ENCODE results near the gene GPATCH8. TPM values are rescaled to one million over a fixed set of nuclear protein-coding genes. Genes with fewer than 3 reads are reported as not detected.

GPATCH8 gene
- total and polyA plus RNA-seq, 9 of the 15 experiments (the other 6 are each of a cell fraction or from before 2014, with no cell fraction given) = 10.6 to 29.6 (median 13.2) TPM

DNA sequence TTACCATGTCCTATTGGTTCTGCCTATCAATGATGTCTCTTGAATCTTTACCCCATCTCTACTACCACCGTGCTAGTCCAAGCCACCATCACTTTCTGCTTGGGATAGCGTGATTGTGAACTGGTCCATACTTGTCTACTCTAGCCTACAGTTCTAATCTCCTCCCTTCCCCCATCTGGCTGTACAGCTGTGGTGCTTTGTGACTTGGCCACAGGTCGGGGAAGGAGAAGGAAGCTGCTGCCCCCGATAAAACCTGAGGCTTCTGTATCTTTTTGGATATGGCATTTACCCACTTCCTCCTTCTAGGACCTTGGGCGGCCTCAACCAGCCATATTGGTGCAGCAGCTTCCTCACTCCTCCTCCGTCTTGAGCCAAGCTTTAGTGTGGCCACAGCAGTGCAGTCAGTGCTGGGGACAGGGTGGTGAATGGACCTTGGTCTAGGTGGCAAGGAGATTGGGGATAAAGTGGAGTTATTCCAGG, 113.4 kb downstream of the GPATCH8 start (continued):
- TF ChIP-seq, protein P1, sequence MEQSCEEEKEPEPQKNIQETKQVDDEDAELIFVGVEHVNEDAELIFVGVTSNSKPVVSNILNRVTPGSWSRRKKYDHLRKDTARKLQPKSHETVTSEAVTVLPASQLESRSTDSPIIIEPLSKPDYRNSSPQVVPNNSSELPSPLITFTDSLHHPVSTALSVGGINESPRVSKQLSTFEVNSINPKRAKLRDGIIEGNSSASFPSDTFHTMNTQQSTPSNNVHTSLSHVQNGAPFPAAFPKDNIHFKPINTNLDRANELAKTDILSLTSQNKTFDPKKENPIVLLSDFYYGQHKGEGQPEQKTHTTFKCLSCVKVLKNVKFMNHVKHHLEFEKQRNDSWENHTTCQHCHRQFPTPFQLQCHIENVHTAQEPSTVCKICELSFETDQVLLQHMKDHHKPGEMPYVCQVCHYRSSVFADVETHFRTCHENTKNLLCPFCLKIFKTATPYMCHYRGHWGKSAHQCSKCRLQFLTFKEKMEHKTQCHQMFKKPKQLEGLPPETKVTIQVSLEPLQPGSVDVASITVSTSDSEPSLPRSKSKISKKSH (CRISPR knock-in tag; IDR thresholded peaks at IDR 0.05) = no peak
- TF ChIP-seq RFX7 (CRISPR knock-in tag; IDR thresholded peaks at IDR 0.05) = no peak
- peak; percentile 78 to 82 for TF ChIP-seq RCOR1 (IDR thresholded peaks at IDR 0.05; ENCODE audit: borderline replicate concordance in 1 of 2, low read depth in 2 of 2, low read length in 2 of 2)
- TF ChIP-seq ZC3H11A (IDR thresholded peaks at IDR 0.05; ENCODE audit: low read depth, low read length) = no peak
- no peak for TF ChIP-seq MEIS2 (IDR thresholded peaks at IDR 0.05; ENCODE audit: partially characterized antibody)
- TF ChIP-seq SIN3A (IDR thresholded peaks at IDR 0.05; ENCODE audit: borderline replicate concordance in 2 of 2, control insufficient read depth in 1 of 2, low read depth in 2 of 2, low read length in 2 of 2) = 0 out of 4 replicates have a peak, but pooled peaks of 1 of the 2 experiments have one; percentile 54
- TF ChIP-seq, protein P2, sequence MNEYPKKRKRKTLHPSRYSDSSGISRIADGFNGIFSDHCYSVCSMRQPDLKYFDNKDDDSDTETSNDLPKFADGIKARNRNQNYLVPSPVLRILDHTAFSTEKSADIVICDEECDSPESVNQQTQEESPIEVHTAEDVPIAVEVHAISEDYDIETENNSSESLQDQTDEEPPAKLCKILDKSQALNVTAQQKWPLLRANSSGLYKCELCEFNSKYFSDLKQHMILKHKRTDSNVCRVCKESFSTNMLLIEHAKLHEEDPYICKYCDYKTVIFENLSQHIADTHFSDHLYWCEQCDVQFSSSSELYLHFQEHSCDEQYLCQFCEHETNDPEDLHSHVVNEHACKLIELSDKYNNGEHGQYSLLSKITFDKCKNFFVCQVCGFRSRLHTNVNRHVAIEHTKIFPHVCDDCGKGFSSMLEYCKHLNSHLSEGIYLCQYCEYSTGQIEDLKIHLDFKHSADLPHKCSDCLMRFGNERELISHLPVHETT (CRISPR knock-in tag; conservative IDR thresholded peaks at IDR 0.05 in 1 of 2, IDR thresholded peaks at IDR 0.05 in 1 of 2) = peak in 1 of 2 experiments; percentile 89; a peak in 2 of 4 replicates
- no peak for TF ChIP-seq RAD21 (CRISPR knock-in tag; conservative IDR thresholded peaks at IDR 0.05 in 1 of 2, IDR thresholded peaks at IDR 0.05 in 1 of 2)
- TF ChIP-seq, protein P3, sequence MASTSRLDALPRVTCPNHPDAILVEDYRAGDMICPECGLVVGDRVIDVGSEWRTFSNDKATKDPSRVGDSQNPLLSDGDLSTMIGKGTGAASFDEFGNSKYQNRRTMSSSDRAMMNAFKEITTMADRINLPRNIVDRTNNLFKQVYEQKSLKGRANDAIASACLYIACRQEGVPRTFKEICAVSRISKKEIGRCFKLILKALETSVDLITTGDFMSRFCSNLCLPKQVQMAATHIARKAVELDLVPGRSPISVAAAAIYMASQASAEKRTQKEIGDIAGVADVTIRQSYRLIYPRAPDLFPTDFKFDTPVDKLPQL (IDR thresholded peaks at IDR 0.05; ENCODE audit: extremely low read depth, insufficient read length) = no peak
- no peak for TF ChIP-seq ZNF408 (CRISPR knock-in tag; IDR thresholded peaks at IDR 0.05; ENCODE audit: low read depth)
- no peak for TF ChIP-seq RBM17 (IDR thresholded peaks at IDR 0.05; ENCODE audit: borderline replicate concordance, low read depth, low read length)
- no peak for TF ChIP-seq FOXJ3 (CRISPR knock-in tag; IDR thresholded peaks at IDR 0.05)
- TF ChIP-seq NR1H2 (CRISPR knock-in tag; IDR thresholded peaks at IDR 0.05) = no peak
- TF ChIP-seq, protein P4, sequence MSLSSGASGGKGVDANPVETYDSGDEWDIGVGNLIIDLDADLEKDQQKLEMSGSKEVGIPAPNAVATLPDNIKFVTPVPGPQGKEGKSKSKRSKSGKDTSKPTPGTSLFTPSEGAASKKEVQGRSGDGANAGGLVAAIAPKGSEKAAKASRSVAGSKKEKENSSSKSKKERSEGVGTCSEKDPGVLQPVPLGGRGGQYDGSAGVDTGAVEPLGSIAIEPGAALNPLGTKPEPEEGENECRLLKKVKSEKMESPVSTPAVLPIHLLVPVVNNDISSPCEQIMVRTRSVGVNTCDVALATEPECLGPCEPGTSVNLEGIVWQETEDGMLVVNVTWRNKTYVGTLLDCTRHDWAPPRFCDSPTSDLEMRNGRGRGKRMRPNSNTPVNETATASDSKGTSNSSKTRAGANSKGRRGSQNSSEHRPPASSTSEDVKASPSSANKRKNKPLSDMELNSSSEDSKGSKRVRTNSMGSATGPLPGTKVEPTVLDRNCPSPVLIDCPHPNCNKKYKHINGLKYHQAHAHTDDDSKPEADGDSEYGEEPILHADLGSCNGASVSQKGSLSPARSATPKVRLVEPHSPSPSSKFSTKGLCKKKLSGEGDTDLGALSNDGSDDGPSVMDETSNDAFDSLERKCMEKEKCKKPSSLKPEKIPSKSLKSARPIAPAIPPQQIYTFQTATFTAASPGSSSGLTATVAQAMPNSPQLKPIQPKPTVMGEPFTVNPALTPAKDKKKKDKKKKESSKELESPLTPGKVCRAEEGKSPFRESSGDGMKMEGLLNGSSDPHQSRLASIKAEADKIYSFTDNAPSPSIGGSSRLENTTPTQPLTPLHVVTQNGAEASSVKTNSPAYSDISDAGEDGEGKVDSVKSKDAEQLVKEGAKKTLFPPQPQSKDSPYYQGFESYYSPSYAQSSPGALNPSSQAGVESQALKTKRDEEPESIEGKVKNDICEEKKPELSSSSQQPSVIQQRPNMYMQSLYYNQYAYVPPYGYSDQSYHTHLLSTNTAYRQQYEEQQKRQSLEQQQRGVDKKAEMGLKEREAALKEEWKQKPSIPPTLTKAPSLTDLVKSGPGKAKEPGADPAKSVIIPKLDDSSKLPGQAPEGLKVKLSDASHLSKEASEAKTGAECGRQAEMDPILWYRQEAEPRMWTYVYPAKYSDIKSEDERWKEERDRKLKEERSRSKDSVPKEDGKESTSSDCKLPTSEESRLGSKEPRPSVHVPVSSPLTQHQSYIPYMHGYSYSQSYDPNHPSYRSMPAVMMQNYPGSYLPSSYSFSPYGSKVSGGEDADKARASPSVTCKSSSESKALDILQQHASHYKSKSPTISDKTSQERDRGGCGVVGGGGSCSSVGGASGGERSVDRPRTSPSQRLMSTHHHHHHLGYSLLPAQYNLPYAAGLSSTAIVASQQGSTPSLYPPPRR (CRISPR knock-in tag; IDR thresholded peaks at IDR 0.05; ENCODE audit: borderline replicate concordance) = no peak

Measured in K562 (cell line).